H1 (cell line): Measurements from ENCODE around the gene ZFYVE16. TPM values are rescaled to one million over a fixed set of nuclear protein-coding genes. Genes with fewer than 3 reads are reported as not detected.

ENCODE experiments used
- CBX5 ChIP-seq: fragments of 300-800, 300-1000 bp; sonication (generic); IDR thresholded peaks from 2 replicates; pipeline ENCODE4 v1.7.1; 2016; ENCODE audit warnings: antibody characterized with exemption, low read length, low read depth
- CTBP2 ChIP-seq: IDR thresholded peaks from 2 replicates; pipeline ENCODE4 v1.7.0; 2011; ENCODE audit warnings: borderline replicate concordance, mild to moderate bottlenecking, moderate library complexity, mixed read lengths, low read length; ENCODE audit not compliant: insufficient read depth, insufficient read length
- PHF8 ChIP-seq: fragments of 200-600 bp; sonication (generic); conservative IDR thresholded peaks from 2 replicates; pipeline ENCODE4 v1.7.1; 2012; ENCODE audit warnings: low read depth, mild to moderate bottlenecking, inconsistent platforms, low read length, moderate library complexity
- SIN3A ChIP-seq, 2 experiments: IDR thresholded peaks in 1 of 2; conservative IDR thresholded peaks in 1 of 2; 2 replicates each; pipeline ENCODE4 v1.6.1; 2011 to 2012; ENCODE audit warnings: low read length in 2 of 2, improper control_type of control experiment in 1 of 2, low read depth in 1 of 2, mild to moderate bottlenecking in 1 of 2
- polyA plus RNA-seq, 7 experiments: library from polyadenylated mRNA; depleted of rRNA in 3 of 7; stranded (reverse) in 5 of 7; unstranded in 2 of 7; fragments of >200 nt in 5 of 7; fragments of 200-250 nt in 2 of 7; gene quantifications; 1 replicate in 5 of 7; 2 replicates in 1 of 7; 4 replicates in 1 of 7; pipeline versions ENCODE4 v1.2.1 to v1.2.3, GENCODE V29; 2011 to 2013; ENCODE audit warnings: missing spikeins in 2 of 7, mixed read lengths in 2 of 7
- total RNA-seq: library from RNA; stranded (reverse); fragmentation: NEBNext Ultra II Directional; extraction: Animal tissue kit (Norgen Biotek cat#: 25700); gene quantifications from 2 replicates; pipeline ENCODE4 v1.2.1, GENCODE V29; 2021
- TF ChIP-seq, protein P1 (sequence below): IDR thresholded peaks from 2 replicates; pipeline ENCODE4 v1.6.1; 2012; ENCODE audit warnings: low read length, inconsistent platforms

The ZFYVE16 gene
- total and polyA plus RNA-seq, 2 of the 8 experiments (the other 6 are each of a cell fraction or from before 2014, with no cell fraction given): 3.6 to 24.2 TPM

DNA sequence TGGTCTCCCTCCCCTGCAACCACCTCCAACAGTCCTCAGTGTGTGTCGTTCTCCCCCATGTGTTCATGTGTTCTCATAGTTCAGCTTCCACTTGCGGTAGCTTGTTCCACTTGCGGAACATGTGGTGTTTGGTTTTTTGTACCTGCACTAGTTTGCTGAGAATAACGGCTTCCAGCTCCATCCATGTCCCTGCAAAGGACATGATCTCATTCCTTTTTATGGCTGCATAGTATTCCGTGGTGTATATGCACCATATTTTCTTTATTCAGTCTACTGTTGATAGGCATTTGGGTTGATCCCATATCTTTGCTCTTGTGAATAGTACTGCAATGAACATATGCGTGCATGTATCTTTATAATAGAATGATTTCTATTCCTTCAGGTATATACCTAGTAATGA, 43.0 kb upstream of the ZFYVE16 start (continued):
- TF ChIP-seq, protein P1, sequence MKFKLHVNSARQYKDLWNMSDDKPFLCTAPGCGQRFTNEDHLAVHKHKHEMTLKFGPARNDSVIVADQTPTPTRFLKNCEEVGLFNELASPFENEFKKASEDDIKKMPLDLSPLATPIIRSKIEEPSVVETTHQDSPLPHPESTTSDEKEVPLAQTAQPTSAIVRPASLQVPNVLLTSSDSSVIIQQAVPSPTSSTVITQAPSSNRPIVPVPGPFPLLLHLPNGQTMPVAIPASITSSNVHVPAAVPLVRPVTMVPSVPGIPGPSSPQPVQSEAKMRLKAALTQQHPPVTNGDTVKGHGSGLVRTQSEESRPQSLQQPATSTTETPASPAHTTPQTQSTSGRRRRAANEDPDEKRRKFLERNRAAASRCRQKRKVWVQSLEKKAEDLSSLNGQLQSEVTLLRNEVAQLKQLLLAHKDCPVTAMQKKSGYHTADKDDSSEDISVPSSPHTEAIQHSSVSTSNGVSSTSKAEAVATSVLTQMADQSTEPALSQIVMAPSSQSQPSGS: no peak
- TF ChIP-seq CTBP2 (no peak), SIN3A (conservative IDR thresholded peaks at IDR 0.05 in 1 of 2, IDR thresholded peaks at IDR 0.05 in 1 of 2; ENCODE audit: low read depth in 1 of 2, low read length in 2 of 2) (no peak), CBX5 (no peak), PHF8 (no peak)
